Epithelial cell of prostate (primary cell): ENCODE results near the gene IMMP2L.
A peak's percentile ranks its signal among the peaks of the same experiment; 100 is the strongest.

Source experiments
- DNase-seq: peaks from one replicate; pipeline ENCODE4 v3.0.0-alpha.2; 2011; ENCODE audit warnings: low read depth, low spot score
- H3K27ac ChIP-seq: fragments of 450-650 bp; 2 replicates; pipeline ENCODE4 v1.5.1; 2017; ENCODE audit warnings: mild to moderate bottlenecking

IMMP2L gene

GRCh38 chr7:111071556-111071955, 490.7 kb downstream of the IMMP2L start:
- H3K27ac ChIP-seq, result no peak overlapping the region
- DNase-seq, result no peak

GRCh38 chr7:111068618-111069017, 493.7 kb downstream of the IMMP2L start:
- DNase-seq, result no peak
- no peak overlapping the region for H3K27ac ChIP-seq

GRCh38 chr7:111067682-111068081, 494.6 kb downstream of the IMMP2L start:
- no peak overlapping the region for H3K27ac ChIP-seq
- no peak for DNase-seq

- DNase-seq, result no peak
- no peak overlapping the region for H3K27ac ChIP-seq
Observed at GRCh38 chr7:111067251-111067650, 495.0 kb downstream of the IMMP2L start.

- no peak overlapping the region for H3K27ac ChIP-seq
- DNase-seq, result no peak
Observed at GRCh38 chr7:111063166-111063565, 499.1 kb downstream of the IMMP2L start.

GRCh38 chr7:111059833-111060232, 502.5 kb downstream of the IMMP2L start:
- no peak overlapping the region for H3K27ac ChIP-seq
- DNase-seq, result no peak

- H3K27ac ChIP-seq, result no peak overlapping the region
- DNase-seq, result no peak
Observed at GRCh38 chr7:111057066-111057465, 505.2 kb downstream of the IMMP2L start.

GRCh38 chr7:111056371-111056770, 505.9 kb downstream of the IMMP2L start:
- no peak for DNase-seq
- no peak overlapping the region for H3K27ac ChIP-seq

GRCh38 chr7:111053035-111053434, 509.3 kb downstream of the IMMP2L start:
- DNase-seq, result no peak
- H3K27ac ChIP-seq, result no peak overlapping the region

- H3K27ac ChIP-seq, result no peak overlapping the region
- no peak for DNase-seq
Observed at GRCh38 chr7:111051832-111052231, 510.5 kb downstream of the IMMP2L start.

- no peak for DNase-seq
- no peak overlapping the region for H3K27ac ChIP-seq
Observed at GRCh38 chr7:111050875-111051416, 511.3 kb downstream of the IMMP2L start.

- H3K27ac ChIP-seq, result no peak overlapping the region
- DNase-seq, result no peak
Observed at GRCh38 chr7:111049971-111050680, 512.2 kb downstream of the IMMP2L start.

GRCh38 chr7:111047595-111047994, 514.7 kb downstream of the IMMP2L start:
- DNase-seq, result no peak
- no peak overlapping the region for H3K27ac ChIP-seq

GRCh38 chr7:111045449-111045848, 516.8 kb downstream of the IMMP2L start:
- no peak overlapping the region for H3K27ac ChIP-seq
- DNase-seq, result no peak

- H3K27ac ChIP-seq, result no peak overlapping the region
- no peak for DNase-seq
Observed at GRCh38 chr7:111043561-111043960, 518.7 kb downstream of the IMMP2L start.

- no peak for DNase-seq
- H3K27ac ChIP-seq, result no peak overlapping the region
Observed at GRCh38 chr7:111042842-111043241, 519.5 kb downstream of the IMMP2L start.

GRCh38 chr7:111041577-111041976, 520.7 kb downstream of the IMMP2L start:
- H3K27ac ChIP-seq, result no peak overlapping the region
- DNase-seq, result no peak

- no peak for DNase-seq
- H3K27ac ChIP-seq, result no peak overlapping the region
Observed at GRCh38 chr7:111038185-111038584, 524.1 kb downstream of the IMMP2L start.

- no peak overlapping the region for H3K27ac ChIP-seq
- DNase-seq, result no peak
Observed at GRCh38 chr7:111031916-111032315, 530.4 kb downstream of the IMMP2L start.

GRCh38 chr7:111030336-111030735, 532.0 kb downstream of the IMMP2L start:
- DNase-seq, result no peak

GRCh38 chr7:111029574-111030251, 532.6 kb downstream of the IMMP2L start:
- H3K27ac ChIP-seq, result peak overlapping the region; percentile 9
- DNase-seq, result no peak

More at GRCh38 chr7:111030336-111030735, 532.0 kb downstream of the IMMP2L start:
- H3K27ac ChIP-seq, result peak overlapping the region; percentile 9
